Left forelimb (tissue), 1 donor: ENCODE measurements around the gene ZFAND3.

Experiments
- DNase-seq: peaks from one replicate; pipeline ENCODE4 v3.0.0-alpha.2; 2018; ENCODE audit warnings: low spot score

The ZFAND3 gene

GRCh38 chr6:37798436-37799262 is 20.9 kb upstream of the ZFAND3 start:
- no peak for DNase-seq

DNA sequence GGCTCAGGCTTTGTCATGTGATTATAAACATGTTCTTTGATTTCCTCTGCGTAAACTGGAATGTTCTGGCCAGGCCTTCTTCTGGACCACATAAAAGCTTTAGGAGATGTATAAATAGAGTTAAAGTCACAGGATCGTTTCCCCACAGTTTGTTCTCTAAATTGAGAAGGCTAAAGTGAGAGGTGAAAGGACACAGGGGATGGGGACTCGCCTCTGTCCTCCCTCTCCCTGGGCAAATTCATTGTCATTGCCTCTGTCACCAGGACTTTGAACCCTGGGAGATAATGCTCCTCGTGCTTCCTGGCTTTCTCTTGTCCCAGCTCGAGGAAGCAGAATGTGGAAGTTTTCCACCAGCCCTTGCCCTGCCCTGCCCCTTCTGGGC is 20.3 kb upstream of the ZFAND3 start:
- no peak for DNase-seq

- no peak for DNase-seq
These were observed 18.6 kb upstream of the ZFAND3 start for GRCh38 chr6:37800703-37801604.

DNA sequence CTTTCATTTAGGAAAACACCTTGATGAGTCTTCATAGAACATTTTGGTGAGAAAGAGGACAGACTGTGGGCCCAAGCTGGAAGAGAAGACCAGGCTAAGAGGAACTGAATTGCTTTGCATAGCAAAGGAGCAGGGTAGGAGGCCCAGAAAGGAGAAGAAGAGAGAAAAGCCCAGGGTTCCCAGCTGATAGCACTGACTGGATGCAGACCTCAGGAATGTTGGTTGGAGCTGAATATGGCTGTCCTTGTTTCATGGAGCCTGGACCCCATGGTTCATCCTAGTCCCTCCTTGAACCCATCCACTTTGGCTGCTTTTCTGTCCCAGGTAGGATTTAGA is 18.0 kb upstream of the ZFAND3 start:
- DNase-seq: no peak

GRCh38 chr6:37802810-37803209 is 16.7 kb upstream of the ZFAND3 start:
- DNase-seq: no peak

- no peak for DNase-seq
These were observed 14.9 kb upstream of the ZFAND3 start for GRCh38 chr6:37804586-37804985.

- DNase-seq: no peak
These were observed 13.3 kb upstream of the ZFAND3 start for GRCh38 chr6:37806213-37806612.

- no peak for DNase-seq
These were observed 11.9 kb upstream of the ZFAND3 start for GRCh38 chr6:37807656-37808055.

- DNase-seq: no peak
These were observed 10.4 kb upstream of the ZFAND3 start for GRCh38 chr6:37809197-37809543.

- DNase-seq: no peak
These were observed 6.7 kb upstream of the ZFAND3 start for GRCh38 chr6:37812841-37813240.

DNA sequence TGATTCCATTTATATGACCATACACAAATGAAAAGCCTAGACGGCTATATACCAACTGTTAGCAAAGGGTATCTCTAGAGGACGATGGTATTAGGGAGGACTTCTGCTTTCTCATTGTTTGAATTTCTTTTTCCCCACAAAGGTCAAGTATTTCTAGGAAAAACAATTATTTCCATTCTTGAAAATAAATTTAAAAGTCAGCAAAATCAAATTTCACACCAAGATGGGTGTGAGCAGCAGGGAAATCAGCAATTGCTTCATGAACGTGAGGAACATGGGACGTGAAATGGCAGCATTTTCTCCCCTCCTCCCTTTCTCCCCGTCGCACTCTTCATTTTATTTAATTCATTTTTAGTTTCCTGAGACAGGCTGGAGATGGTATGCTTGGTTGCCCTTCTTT is 5.2 kb upstream of the ZFAND3 start:
- DNase-seq: no peak

GRCh38 chr6:37816599-37817375 is 2.7 kb upstream of the ZFAND3 start:
- DNase-seq: no peak

- DNase-seq: peak; percentile 97
These were observed 871 bp upstream of the ZFAND3 start for GRCh38 chr6:37818536-37819176.

DNA sequence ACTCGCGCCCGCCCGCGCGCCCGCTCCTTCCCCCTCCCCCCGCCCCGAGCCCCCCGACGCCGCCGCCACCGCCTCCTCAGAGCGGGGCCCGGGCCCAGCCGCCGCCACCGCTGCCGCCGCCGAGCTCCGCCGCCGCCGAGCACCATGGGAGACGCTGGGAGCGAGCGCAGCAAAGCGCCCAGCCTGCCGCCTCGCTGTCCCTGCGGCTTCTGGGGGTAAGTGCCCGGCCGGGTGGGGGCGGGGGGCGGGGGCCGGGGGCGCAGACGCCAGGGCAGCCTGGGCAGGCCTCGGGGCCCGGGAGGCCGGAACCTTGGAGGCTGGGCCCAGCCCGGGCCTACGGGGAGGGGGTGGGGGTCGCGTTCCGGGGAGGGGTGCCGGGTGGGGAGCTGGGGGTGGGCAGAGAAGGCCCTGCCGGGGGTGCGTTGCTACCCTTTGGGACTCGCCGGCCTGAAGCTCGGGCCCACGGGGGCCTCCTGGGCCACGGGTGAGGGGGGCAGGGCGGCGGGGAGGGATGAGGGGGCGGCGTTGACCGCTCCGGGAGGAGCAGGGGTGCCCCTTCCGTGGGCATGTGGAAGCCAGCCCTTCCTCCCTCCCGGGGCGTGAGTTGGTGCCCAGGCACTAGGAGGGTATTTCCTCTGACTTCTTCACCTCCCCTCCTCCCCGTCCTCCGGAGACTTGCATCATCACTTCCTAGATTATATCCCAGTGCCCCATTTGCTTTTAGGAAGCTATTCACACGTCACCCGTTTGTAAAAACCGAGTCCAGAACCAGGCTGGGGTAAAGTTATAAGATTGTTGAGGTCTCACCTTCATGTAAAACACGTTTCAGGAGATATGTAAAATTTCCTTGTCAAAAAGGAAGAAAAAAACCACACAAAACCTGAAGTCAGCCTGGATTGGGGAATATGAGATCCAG is 533 bp downstream of the ZFAND3 start:
- peak; percentile 78 for DNase-seq

DNA sequence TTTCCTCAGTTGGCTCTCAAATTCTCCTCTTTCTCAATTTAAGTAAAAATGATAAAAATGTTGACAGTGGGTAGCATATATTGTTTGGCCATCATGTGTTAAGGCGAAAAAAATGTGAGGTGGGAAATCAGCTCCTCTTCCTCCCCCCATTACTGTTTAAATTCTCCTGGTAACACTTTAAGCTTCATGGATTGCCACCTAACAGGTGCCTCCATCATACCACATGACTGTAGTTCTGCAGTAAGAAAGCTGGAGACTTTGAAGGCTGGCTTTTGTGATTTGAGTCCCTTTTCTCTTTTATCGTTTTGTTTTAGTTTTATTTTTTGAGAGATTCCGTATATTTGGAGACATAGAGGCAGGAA is 1.2 kb downstream of the ZFAND3 start:
- no peak for DNase-seq

- no peak for DNase-seq
These were observed 1.9 kb downstream of the ZFAND3 start for GRCh38 chr6:37821446-37821845.

DNA sequence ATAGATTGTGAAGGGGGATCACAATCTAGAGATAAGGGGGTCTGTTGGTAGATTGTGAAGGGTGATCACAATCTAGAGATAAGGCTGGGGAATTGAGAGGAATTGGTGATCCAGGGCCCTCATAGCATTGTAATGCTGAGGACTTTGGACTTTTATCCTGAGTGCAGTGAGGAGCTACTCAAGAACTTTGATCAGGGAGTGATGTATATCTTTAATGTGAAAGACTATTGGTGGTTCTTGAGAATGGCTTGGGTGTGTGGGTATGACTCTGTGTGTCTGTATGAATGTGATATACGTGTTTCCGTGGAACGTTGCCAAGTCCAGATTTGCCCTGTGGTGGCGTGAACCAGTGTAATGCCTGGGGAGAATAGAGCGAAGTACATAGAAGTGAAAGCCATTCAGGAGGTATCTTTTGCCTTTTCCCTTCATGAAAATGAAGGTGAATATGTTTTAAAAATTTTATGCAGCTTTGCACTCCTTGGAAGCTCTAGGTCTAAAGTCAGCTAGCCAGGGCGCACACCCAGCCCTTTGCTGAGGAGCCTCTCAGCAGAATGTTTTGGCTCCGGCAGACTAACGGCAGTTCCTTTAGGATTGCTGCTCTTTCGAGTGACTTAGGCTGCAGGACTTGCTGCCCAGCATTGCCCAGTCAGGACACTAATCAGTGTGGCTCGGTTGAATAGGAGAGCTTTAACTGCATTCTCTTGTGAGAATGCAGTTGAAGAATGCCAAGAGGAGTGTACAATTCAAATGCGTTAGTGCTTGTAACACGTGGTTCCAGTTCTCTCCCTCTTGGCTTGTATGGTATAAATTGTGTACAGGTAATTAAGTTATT is 3.5 kb downstream of the ZFAND3 start:
- no peak for DNase-seq

- no peak for DNase-seq
These were observed 4.6 kb downstream of the ZFAND3 start for GRCh38 chr6:37824170-37824569.

DNA sequence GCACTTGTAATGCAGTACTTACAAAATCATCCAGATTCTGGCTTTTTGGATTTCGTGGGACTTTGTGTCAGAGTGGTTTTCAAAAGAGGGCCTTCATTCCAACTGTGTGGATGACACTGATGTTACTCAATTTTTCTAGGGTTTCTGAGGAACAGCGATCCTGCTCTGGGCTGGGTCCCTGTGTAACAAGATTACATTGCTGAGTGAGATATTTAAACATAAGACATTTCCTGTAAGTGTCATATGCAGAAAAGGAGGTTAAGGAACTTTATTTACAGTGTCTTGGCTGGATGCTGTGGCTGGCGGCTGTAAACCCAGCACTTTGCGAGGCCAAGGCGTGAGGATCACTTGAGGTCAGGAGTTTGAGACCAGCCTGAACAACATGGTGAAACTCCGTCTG is 6.7 kb downstream of the ZFAND3 start:
- DNase-seq: no peak

DNA sequence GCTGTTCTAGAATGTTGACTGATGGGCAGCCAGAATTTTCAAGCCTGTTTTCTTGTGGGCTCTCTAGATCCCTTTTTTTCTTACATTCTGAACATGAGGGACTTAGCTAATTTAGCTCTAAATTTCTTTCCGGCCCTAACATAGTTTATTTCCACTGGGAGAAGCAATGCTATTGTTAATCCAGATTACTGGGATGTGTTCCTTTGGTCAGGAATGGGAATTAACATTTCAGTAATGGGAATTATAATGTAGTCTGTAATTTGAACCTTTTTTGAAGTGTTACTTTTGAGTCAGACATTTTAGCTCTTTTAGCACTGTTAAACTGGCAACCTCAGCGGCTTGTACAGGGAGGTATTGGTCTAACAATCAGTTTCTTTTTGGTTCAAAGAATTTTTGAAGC is 7.5 kb downstream of the ZFAND3 start:
- DNase-seq: no peak
